Neural crest cell (in vitro differentiated cells): ENCODE results near the gene CTAG1A. TPM values are rescaled to one million over a fixed set of nuclear protein-coding genes. Genes with fewer than 3 reads are reported as not detected.

Experiments
- DNase-seq: peaks from one replicate; pipeline ENCODE4 v3.0.0; 2021; ENCODE audit warnings: low read depth, mixed read lengths, low spot score
- H3K27ac Mint-ChIP-seq: one replicate; pipeline ENCODE4 v1.8.0; 2021; ENCODE audit warnings: mild to moderate bottlenecking, mixed read lengths; ENCODE audit not compliant: unreplicated experiment
- H3K27me3 Mint-ChIP-seq: 2 replicates; pipeline ENCODE4 v1.8.0; 2021; ENCODE audit warnings: low read depth, mild to moderate bottlenecking, mixed read lengths
- H3K36me3 Mint-ChIP-seq: 2 replicates; pipeline ENCODE4 v1.8.0; 2021; ENCODE audit warnings: low read depth, mild to moderate bottlenecking, mixed read lengths
- H3K4me1 Mint-ChIP-seq: 2 replicates; pipeline ENCODE4 v1.8.0; 2021; ENCODE audit warnings: mixed read lengths
- H3K4me3 Mint-ChIP-seq: one replicate; pipeline ENCODE4 v1.8.0; 2021; ENCODE audit warnings: mild to moderate bottlenecking, mixed read lengths
- H3K9me3 Mint-ChIP-seq: 2 replicates; pipeline ENCODE4 v1.8.0; 2021; ENCODE audit warnings: mixed read lengths
- CTCF ChIP-seq: fragments of 200-600 bp; sonication (generic); conservative IDR thresholded peaks from 2 replicates; pipeline ENCODE4 v1.5.0; 2021; ENCODE audit warnings: antibody characterized with exemption, mild to moderate bottlenecking
- total RNA-seq: library from RNA; stranded (reverse); gene quantifications from 2 replicates; pipeline ENCODE4 v1.2.1, GENCODE V29; 2021

Gene CTAG1A
- total RNA-seq, 1 donor from 2014 or later, result not detected

- H3K4me3 Mint-ChIP-seq, result no peak overlapping the region
- no peak overlapping the region for H3K27ac Mint-ChIP-seq
- peaks cover 13% of the 10 kb centered on the region for H3K4me1 Mint-ChIP-seq
- DNase-seq, result no peak
- TF ChIP-seq CTCF, result no peak
- no peaks in the 10 kb centered on the region for H3K36me3 Mint-ChIP-seq
- no peaks in the 10 kb centered on the region for H3K27me3 Mint-ChIP-seq
- H3K9me3 Mint-ChIP-seq, result no peaks in the 10 kb centered on the region
Observed at GRCh38 chrX:154541896-154542722, 42.8 kb upstream of the CTAG1A start.

GRCh38 chrX:154542723-154543424, 42.1 kb upstream of the CTAG1A start:
- no peaks in the 10 kb centered on the region for H3K27me3 Mint-ChIP-seq
- no peaks in the 10 kb centered on the region for H3K36me3 Mint-ChIP-seq
- no peak for DNase-seq
- TF ChIP-seq CTCF, result no peak
- H3K27ac Mint-ChIP-seq, result no peak overlapping the region
- H3K4me1 Mint-ChIP-seq, result peaks cover 14% of the 10 kb centered on the region
- peak overlapping the region; percentile 77 for H3K4me3 Mint-ChIP-seq
- no peaks in the 10 kb centered on the region for H3K9me3 Mint-ChIP-seq

GRCh38 chrX:154545673-154546274, 39.2 kb upstream of the CTAG1A start:
- peak overlapping the region; percentile 87 for H3K4me3 Mint-ChIP-seq
- no peak for TF ChIP-seq CTCF
- H3K9me3 Mint-ChIP-seq, result no peaks in the 10 kb centered on the region
- H3K4me1 Mint-ChIP-seq, result peaks cover 20% of the 10 kb centered on the region
- no peak for DNase-seq
- H3K27ac Mint-ChIP-seq, result no peak overlapping the region
- H3K27me3 Mint-ChIP-seq, result no peaks in the 10 kb centered on the region
- H3K36me3 Mint-ChIP-seq, result peaks cover 5% of the 10 kb centered on the region

GRCh38 chrX:154546354-154547244, 38.3 kb upstream of the CTAG1A start, which contains the start of gene G6PD:
Gene G6PD, minus strand, starts transcription at chrX:154546846. Its CDS starts 691 bp downstream, at chrX:154546155.
- DNase-seq, result peak; percentile 58
- peak; percentile 20 for TF ChIP-seq CTCF
- Mint-ChIP-seq H3K4me3 (peak within 1 kb of the TSS; percentile 92), H3K4me1 (peaks cover 20% of the 10 kb centered on the region), H3K27me3 (no peaks in the 10 kb centered on the region), H3K9me3 (no peaks in the 10 kb centered on the region), H3K27ac (peak within 1 kb of the TSS; percentile 90), H3K36me3 (peaks cover 5% of the 10 kb centered on the region)
